HG03045 (cell line): Measurements from ENCODE around the gene UTP15.

Experiments used
- ATAC-seq: cut with Tn5 transposase; IDR thresholded peaks from one replicate; pipeline ENCODE4 v1.9.1; 2021; ENCODE audit warnings: mild to moderate bottlenecking, moderate library complexity; ENCODE audit not compliant: unreplicated experiment

The UTP15 gene

DNA sequence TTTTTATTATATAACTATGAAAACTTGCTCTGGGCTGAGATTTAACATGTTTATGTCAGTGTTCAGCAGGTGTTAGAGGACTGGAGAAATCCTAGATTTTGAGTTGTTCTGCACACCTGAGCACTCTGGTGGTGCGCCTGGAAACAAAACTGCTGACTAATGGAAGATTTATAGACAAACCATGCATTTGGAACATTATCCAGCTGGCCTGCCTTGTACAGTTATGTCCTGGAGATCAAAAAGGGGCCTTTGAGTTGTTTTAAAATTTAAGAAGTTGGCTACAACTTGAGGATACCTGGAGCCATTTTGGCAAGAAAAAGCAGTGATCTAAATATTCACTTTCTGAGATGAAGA lies 54.8 kb downstream of the UTP15 start:
- no peak for ATAC-seq

DNA sequence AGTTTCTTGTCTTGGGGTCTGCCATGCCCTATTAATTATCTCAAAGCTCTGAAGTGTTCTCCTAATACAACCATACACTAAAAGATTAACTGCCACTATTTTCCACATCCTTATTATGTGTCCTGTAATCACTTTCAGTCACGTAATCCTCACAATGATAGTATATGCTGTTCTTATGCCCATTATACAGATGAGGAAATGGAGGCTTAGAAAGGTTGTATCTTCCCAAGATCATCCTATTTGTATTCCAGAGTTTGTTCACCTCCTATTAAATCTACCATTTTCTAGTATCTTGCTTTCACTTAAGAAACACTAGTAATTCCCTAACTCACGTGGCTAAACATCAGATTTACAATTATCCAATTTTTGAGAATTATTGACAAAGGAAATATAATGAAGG lies 57.5 kb downstream of the UTP15 start:
- no peak for ATAC-seq

DNA sequence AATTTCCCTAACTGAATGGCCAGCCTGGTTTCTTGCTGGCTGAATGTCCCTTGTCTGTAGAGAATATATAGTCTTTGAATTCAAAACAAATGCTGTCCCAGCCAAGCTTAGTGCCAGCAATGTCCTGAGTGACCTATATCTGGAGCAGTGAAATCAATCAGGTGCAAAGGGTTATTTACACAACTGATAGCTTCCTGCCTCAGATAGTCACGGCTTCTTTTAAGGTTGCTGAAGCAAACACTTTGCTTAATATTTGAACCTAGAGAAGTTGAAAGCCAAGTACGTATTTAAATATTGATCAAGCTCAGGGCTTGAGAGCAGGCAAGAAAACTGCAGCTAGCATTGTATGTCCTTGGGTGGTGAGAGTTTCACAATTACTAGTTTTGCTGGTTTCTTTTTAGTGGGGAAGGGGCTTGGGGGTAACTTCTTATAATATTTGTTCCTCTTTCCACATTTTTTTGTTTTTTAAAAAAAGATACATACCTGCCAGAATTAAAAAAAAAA lies 58.4 kb downstream of the UTP15 start:
- no peak for ATAC-seq

- ATAC-seq: no peak
Measured at GRCh38 chr5:73624888-73625287, 59.3 kb downstream of the UTP15 start.

DNA sequence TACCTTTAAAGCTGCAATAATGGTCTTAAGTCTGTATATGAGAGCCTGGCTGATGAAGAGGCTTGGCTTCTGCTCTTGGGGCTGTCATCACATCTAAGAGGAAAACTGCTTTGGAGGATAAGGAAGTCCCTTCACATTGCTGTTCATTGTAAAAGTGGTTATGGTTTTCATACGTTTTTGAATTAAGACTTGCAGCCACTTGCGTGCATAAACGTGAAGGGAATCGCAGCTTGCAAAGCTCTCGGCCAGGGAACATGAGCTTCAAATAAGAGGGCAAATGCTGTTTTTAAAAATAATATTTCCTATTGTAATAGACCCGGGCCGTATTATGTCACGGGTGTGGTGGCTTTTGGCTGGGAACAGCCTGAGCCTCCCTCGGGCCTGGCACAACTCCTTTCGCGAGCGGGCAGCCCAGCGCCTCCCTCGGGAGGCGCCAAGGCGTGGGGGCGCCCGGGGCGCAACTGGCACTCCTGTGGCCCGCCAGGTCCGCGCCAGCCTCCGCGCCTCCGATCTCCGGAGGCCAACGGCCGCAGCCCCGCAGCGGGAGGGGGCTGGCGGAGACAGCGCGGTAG lies 59.9 kb downstream of the UTP15 start:
- no peak for ATAC-seq

- peak; percentile 71 for ATAC-seq
Measured at GRCh38 chr5:73625944-73626811, 60.6 kb downstream of the UTP15 start, which contains the start of gene ARHGEF28. TSS of gene ARHGEF28 (plus strand) at chr5:73626196. CDS start at chr5:73684852, 58,656 bp downstream.

DNA sequence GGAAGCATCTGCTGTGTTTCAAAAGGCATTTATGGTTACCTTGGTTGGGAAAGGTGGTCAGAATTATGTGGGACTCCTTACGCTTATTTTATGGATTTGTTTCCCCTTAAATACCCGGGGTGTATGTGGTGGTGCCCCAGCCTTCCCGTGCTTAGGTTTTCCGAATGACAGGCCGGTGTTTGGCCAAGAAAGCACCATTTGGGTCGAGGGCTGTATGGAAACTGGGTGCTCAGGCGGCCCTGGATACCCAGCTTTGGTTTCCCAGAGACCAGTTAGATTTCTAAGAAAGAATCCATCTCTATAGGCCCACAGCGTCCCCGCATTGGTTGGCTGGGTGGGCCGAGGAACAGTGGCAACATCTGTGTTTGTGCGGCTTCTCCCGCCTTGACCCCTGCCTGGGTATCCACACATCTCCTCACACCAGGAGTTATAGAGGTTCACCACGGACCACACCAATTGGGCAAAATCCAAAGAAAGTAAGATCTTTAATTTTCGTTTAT lies 61.3 kb downstream of the UTP15 start:
- no peak for ATAC-seq

GRCh38 chr5:73629456-73629855 lies 63.9 kb downstream of the UTP15 start:
- ATAC-seq: no peak

- ATAC-seq: no peak
Measured at GRCh38 chr5:73630765-73631164, 65.2 kb downstream of the UTP15 start.

DNA sequence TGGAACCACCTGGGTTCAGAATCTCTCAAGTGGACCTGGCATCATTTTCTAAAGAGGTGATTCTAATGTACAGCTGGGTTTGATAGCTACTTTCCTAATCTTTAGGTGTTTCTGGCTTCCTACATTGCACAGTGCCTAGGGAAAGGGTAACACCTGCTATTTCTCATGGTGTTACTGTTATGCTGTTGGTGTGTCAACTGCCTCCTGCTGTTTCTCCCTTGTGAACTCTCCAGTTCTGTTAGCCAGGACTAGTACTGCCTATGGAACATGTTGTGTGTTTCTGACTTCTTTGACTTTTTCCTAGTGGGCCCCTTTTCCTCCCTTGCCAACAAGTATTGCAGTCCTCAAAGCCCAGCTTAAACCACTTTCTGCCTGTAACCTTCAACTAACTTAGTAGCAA lies 66.0 kb downstream of the UTP15 start:
- no peak for ATAC-seq
